ENCODE measurements around the gene ALKBH7. TPM values are rescaled to one million over a fixed set of nuclear protein-coding genes. Genes with fewer than 3 reads are reported as not detected.

ALKBH7 gene
- polyA plus RNA-seq, 1 donor (not counting 4 experiments of a cell fraction or from before 2014, with no cell fraction given): 9.8 TPM

DNA sequence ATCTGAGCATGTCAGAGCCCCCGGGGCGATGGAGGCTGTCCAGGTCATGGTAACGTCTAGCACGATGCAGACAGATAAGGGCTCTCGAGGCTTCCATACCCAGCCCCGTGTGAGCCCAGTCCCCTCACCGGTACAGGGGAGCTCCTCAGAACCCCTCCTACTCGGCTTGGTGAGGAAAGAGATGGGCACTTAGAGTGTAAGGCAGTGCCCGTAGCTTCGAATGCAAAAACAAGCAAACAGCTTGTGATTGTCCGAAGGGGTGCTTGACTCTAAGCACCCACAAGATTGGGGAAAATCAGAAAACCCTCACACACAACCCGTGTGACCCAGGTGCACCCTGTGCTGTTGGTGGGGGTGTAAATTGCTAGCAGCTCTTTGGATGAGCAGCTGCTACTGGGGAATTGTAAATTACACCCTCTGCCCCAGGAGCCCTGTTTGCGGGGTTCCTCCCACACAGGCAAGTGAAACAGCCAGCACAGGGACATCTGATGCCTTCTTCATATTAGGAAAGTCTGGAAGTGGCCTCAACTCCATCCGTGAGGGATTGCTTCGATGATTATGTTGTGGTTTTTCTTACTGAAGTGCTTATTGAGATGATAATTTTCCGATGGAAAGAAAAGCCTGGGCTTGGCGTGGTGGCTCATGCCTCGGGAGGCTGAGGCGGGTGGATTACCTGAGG, 4.1 kb downstream of the ALKBH7 start:
- Histone ChIP-seq H4K20me1 (ENCODE audit: control insufficient read depth, extremely low read depth, insufficient read depth, low read length) (no peaks in the 10 kb centered on the region), H3K4me1 (ENCODE audit: control insufficient read depth, extremely low read depth, insufficient read depth, low read length) (peaks cover 10% of the 10 kb centered on the region), H3K4me2 (ENCODE audit: control insufficient read depth, extremely low read depth, insufficient read depth, low read depth, low read length) (no peak overlapping the region), H2AFZ (ENCODE audit: control insufficient read depth, low read length) (no peak overlapping the region), H3K9me1 (ENCODE audit: control insufficient read depth, extremely low read depth, insufficient read depth, low read length) (no peaks in the 10 kb centered on the region), H3K27ac (ENCODE audit: control insufficient read depth, insufficient read depth, low read length) (no peak overlapping the region), H3K36me3 (ENCODE audit: control insufficient read depth in 2 of 2, extremely low read depth in 1 of 2, insufficient read depth in 2 of 2, low read length in 2 of 2) (peaks cover 16 to 17% of the 10 kb centered on the region in 2 experiments), H3K9me3 (ENCODE audit: control insufficient read depth, low read depth, low read length) (no peaks in the 10 kb centered on the region), H3K4me3 (ENCODE audit: control insufficient read depth in 2 of 3, extremely low read depth in 1 of 3, insufficient read depth in 2 of 3, low read depth in 1 of 3, low read length in 3 of 3) (no peak overlapping the region), H3K79me2 (ENCODE audit: control insufficient read depth, insufficient read depth, low read length) (no peaks in the 10 kb centered on the region), H3K9ac (ENCODE audit: control insufficient read depth, extremely low read depth, insufficient read depth, low read length) (no peak overlapping the region), H3K27me3 (ENCODE audit: control insufficient read depth, extremely low read depth, insufficient read depth, low read length) (no peaks in the 10 kb centered on the region)
- TF ChIP-seq EZH2 (IDR thresholded peaks at IDR 0.05; ENCODE audit: low read length): no peak
- TF ChIP-seq, protein P1, sequence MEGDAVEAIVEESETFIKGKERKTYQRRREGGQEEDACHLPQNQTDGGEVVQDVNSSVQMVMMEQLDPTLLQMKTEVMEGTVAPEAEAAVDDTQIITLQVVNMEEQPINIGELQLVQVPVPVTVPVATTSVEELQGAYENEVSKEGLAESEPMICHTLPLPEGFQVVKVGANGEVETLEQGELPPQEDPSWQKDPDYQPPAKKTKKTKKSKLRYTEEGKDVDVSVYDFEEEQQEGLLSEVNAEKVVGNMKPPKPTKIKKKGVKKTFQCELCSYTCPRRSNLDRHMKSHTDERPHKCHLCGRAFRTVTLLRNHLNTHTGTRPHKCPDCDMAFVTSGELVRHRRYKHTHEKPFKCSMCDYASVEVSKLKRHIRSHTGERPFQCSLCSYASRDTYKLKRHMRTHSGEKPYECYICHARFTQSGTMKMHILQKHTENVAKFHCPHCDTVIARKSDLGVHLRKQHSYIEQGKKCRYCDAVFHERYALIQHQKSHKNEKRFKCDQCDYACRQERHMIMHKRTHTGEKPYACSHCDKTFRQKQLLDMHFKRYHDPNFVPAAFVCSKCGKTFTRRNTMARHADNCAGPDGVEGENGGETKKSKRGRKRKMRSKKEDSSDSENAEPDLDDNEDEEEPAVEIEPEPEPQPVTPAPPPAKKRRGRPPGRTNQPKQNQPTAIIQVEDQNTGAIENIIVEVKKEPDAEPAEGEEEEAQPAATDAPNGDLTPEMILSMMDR (optimal IDR thresholded peaks at IDR 0.05 in 1 of 3, IDR thresholded peaks at IDR 0.05 in 1 of 3, conservative IDR thresholded peaks at IDR 0.05 in 1 of 3; ENCODE audit: extremely low read depth in 1 of 3, insufficient read depth in 2 of 3, low read length in 3 of 3): no peak
- no peak for FAIRE-seq
- dilution Hi-C loops (cut with MboI; ENCODE audit: extremely low pct_ligation_motif_present, low sequenced_read_pairs): no loop called here
- DNase-seq (ENCODE audit: low read depth, low spot score): no peak

DNA sequence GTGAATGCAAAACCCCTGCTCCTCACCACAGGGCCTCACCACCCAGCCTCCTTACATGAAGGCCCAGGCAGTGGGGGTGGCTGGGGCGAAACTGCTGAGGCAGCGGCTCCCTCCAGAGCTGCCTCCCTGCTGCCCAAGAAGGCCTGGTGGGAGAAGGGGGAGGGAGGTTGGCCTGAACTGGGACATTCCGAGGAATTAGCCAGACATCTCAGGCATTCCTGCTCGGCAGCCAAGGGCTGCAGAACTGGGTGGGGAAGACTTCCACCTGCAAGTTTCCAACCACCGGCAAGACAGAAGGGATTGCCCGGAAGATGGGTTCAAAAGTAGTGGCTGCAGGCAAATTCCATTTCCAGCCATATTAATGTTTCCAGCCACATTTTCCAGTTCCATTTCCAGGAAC, 5.4 kb downstream of the ALKBH7 start:
- H3K4me2 ChIP-seq (ENCODE audit: control insufficient read depth, extremely low read depth, insufficient read depth, low read depth, low read length): no peak overlapping the region
- no peak overlapping the region for H3K27ac ChIP-seq (ENCODE audit: control insufficient read depth, insufficient read depth, low read length)
- no peak for TF ChIP-seq EZH2 (IDR thresholded peaks at IDR 0.05; ENCODE audit: low read length)
- TF ChIP-seq, protein P1 (optimal IDR thresholded peaks at IDR 0.05 in 1 of 3, IDR thresholded peaks at IDR 0.05 in 1 of 3, conservative IDR thresholded peaks at IDR 0.05 in 1 of 3; ENCODE audit: extremely low read depth in 1 of 3, insufficient read depth in 2 of 3, low read length in 3 of 3): no peak
- no peak overlapping the region for H2AFZ ChIP-seq (ENCODE audit: control insufficient read depth, low read length)
- no peaks in the 10 kb centered on the region for H3K79me2 ChIP-seq (ENCODE audit: control insufficient read depth, insufficient read depth, low read length)
- H3K9me1 ChIP-seq (ENCODE audit: control insufficient read depth, extremely low read depth, insufficient read depth, low read length): no peaks in the 10 kb centered on the region
- H3K27me3 ChIP-seq (ENCODE audit: control insufficient read depth, extremely low read depth, insufficient read depth, low read length): no peaks in the 10 kb centered on the region
- H3K4me3 ChIP-seq (ENCODE audit: control insufficient read depth in 2 of 3, extremely low read depth in 1 of 3, insufficient read depth in 2 of 3, low read depth in 1 of 3, low read length in 3 of 3): no peak overlapping the region
- dilution Hi-C loops (cut with MboI; ENCODE audit: extremely low pct_ligation_motif_present, low sequenced_read_pairs): no loop called here
- H3K9ac ChIP-seq (ENCODE audit: control insufficient read depth, extremely low read depth, insufficient read depth, low read length): no peak overlapping the region
- no peak for DNase-seq (ENCODE audit: low read depth, low spot score)
- no peak for FAIRE-seq
- H3K9me3 ChIP-seq (ENCODE audit: control insufficient read depth, low read depth, low read length): no peaks in the 10 kb centered on the region
- H3K4me1 ChIP-seq (ENCODE audit: control insufficient read depth, extremely low read depth, insufficient read depth, low read length): peaks cover 6% of the 10 kb centered on the region
- peaks cover 21 to 25% of the 10 kb centered on the region in 2 experiments for H3K36me3 ChIP-seq (ENCODE audit: control insufficient read depth in 2 of 2, extremely low read depth in 1 of 2, insufficient read depth in 2 of 2, low read length in 2 of 2)
- no peaks in the 10 kb centered on the region for H4K20me1 ChIP-seq (ENCODE audit: control insufficient read depth, extremely low read depth, insufficient read depth, low read length)

Measured in keratinocyte (primary cell).